HuH-7 (cell line): ENCODE measurements around the gene NUP98.
A peak's percentile ranks its signal among the peaks of the same experiment; 100 is the strongest.

Experiments
- DNase-seq: peaks from one replicate; pipeline ENCODE4 v3.0.0; 2011; ENCODE audit warnings: low spot score

Gene NUP98

DNA sequence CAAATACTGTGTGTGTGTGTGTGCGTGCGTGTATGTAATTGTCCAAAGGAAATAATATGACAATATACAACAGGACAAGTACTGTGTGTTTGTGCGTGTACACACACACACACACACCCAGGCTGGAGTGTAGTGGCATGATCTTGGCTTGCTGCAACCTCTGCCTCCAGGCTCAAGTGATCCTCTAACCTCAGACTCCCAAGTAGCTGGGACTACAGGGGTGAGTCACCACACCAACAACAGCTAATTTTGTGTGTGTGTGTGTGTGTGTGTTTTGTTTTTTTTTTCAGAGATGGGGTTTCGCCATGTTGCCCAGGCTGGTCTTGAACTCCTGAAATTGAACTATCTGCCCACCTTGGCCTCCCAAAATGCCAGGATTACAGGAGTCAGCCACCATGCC is 61.5 kb downstream of the NUP98 start:
- no peak for DNase-seq

DNA sequence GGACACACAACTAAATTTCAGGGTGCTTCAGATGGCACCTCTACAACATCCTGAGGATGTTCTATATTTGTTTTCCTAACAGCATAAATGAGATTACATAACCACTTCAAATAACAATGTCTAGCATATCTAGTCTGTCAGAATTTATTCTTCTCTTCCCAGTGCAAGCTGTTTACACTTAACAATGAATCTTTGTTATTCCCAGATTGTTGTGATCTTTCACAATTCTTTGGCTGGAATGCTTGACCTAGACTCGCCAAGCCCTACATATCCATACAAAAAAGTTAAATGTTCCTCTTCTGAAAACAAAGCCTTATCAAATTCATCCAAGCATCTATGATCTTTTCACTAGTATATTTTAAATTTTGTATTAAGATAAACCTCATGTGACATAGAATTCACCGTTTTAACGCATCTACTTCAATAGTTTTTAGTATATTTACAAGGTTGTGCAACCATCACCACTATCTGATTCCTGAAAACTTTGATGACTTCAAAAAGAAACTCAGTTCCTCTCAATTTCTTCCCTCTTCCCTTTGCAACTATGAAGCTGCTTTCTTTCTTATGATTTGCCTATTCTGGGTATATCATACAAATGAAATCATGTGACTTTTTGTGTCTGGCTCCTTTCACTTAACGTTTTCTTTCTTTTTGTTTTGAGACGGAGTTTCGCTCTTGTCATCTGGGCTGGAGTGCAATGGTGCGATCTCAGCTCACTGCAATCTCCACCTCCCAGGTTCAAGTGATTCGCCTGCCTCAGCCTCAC is 64.5 kb downstream of the NUP98 start:
- no peak for DNase-seq

DNA sequence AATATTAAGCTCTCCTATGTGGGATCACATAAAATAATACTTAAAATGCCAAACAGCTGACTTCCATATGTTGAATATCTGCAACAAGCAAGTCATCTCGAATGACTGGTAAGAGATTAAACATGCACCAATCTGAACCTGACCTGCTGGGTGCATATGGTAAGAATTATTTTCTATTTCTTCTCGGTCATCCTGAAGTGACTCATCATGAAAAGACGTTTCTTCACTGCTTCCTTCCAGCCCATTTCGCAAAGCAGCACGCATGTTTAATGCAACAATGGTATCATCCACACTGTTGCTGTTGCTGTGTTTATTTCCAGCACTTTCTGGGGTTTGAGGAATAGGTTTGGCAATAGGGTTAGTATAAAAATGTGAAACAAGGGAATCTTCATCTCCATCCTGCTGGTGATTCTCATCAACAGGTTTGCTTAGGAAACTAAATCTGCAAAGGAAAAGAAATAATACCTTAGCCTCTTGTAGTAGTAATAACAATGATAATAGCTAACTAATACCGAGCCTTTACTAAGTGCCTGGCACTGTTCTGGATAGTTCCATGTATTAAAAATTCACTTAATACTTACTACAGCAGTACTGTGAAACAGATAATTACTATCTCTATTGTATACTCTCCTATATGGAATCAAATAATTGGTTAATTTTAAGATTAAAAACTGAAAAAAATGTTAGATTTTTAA is 74.2 kb downstream of the NUP98 start:
- no peak for DNase-seq

DNA sequence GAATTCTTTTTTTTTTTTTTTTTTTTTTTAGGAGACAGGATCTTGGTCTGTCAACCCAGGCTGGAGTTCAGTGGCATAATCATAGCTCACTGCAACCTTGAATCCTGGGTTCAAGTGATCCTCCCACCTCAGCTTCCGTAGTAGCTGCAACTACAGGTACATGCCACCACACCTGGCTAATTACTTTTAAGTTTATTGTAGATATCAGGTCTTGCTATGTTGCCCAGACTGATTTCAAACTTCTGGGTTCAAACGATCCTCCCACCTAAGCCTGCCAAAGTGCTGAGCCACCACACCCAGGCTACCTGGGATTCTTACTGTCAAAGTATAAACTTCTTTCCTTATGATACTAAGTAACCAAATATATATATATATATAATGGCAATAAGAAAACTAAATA is 75.3 kb downstream of the NUP98 start:
- no peak for DNase-seq

DNA sequence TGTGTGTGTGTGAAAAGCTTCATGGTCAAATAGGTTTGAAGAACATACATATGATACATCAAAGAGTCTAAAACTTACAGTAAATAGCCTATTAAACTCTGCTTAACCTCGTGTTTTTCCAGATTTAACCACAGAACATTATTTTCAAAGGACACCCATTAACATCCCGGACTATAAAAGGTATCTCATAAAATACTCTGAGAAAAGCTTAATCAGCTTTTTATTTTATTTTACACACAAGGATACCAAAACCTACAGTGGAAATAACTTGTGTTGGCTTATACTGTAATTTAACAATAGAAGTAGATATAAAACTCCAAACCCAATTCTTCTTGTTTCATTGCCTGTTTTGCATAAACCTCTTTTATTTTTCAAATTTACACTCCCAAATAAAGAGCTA is 76.4 kb downstream of the NUP98 start:
- no peak for DNase-seq

DNA sequence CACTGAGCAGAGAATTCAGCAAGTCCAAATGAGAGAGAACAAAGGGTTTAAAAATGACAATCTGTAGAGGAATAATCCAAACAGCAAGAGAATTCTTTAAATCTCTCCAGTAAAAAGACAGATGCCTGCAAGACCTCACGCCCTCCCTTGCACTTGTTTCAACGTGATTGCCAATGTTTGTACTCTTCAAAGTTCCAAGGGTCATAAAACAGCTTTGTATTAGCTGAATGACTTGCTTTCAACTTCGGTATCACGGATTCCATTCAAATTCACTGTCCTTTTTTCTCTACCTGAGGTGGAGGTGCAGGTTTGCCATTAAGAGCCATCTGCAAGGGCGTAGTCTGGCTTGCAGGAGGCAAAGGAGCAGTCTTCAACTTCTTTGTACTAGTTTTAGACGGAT is 85.1 kb downstream of the NUP98 start:
- DNase-seq, result peak; percentile 20

DNA sequence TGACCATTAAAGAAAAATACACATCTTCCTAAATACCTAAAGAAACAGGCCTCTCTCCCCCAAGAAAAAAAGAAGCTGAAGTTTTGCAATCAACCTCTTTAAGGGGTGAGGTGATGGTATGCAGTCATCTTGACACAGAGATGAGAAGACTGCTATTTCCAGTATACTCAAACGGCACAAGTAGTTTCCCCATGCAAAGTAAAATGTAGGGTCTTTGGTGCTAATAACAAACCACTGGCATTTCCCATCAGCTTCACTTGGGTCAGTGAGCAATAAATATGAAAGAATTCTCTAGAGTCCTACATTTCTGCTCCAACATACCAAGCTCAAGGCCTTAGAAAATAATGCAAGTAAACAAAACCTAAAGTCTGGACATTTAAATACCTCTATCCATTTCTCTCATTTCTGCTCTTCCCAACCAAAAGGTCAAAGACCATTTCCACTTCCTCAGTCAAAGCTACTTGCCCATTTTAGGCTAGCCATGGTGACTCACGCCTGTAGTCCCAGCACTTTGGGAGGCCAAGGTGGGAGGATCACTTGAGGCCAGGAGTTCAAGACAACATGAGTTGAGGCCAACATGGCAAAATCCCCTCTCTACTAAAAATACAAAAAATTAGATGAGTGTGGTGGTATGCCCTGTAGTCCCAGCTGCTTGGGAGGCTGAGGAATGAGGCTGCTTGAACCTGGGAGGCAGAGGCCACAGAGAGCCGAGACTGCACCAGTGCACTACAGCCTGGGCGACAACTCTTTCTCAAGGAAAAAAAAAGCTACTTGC is 86.7 kb downstream of the NUP98 start:
- no peak for DNase-seq

DNA sequence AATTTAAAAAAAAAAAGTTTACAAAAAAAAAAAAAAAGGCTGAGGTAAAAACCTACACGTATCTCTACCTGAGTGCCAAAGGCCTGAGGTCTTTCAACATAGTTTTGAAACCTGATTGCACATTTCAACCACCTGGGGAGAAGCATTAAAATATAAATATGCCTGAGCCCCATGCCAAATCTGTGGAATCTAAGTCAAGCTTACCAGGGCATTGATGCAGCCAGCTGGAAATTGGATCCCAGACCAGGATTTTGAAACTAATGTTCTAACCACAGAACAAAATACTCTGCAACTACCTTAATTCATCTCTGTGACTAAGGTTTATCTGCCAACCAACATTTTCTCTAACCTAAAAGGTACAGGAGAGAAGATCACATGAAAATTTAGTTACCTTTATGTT is 87.4 kb downstream of the NUP98 start:
- DNase-seq, result no peak

DNA sequence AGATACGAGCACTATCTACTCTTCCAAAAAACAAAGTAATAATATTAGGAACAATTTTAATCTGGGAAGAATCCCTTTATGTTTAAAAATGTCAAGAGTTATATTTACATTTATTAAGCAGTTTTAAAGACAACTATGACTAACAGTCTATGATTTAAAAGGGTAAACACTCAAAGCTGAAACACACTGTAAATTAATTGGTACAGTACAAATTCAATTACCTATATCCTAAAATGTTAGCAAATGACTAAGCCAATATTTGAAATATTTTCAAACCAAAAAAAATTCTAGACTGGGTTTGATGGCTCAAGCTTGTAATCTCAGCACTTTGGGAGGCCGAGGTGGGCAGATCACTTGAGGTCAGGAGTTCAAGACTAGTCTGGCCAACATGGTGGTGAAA is 90.2 kb downstream of the NUP98 start:
- no peak for DNase-seq

DNA sequence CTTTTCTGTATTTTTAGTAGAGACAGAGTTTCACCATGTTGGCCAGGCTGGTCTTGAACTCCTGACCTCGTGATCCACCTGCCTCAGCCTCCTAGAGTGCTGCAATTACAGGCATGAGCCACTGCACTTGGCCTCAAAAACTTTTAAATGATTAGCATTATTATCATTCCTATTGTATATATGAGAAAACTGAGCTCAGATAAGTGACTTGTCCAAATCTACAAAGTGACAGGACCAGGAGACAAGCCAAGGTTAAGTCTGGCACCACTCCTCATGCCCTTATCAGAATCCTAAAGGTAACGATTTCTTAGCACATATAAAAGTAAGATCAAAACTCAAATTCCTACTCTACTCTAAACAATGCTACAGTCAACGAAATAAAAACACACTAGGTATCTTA is 94.0 kb downstream of the NUP98 start:
- no peak for DNase-seq

DNA sequence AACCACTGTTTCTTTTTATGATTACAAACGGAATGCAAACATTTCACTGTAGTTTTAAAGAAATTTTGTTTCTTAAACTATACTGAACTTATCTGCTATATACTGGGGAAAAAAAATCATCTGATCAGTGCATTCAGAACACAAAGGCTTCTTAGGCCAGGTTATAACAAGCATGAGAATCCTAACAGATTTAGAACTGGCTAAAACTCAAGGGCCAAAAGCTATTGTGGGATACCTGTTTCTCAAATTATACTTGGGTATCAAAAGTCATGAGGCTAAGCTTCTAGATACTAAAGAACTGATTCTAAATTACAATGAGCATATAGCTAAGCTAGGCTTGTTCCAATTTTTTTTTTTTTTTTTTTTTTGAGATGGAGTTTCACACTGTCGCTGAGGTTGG is 96.4 kb downstream of the NUP98 start:
- DNase-seq, result no peak

DNA sequence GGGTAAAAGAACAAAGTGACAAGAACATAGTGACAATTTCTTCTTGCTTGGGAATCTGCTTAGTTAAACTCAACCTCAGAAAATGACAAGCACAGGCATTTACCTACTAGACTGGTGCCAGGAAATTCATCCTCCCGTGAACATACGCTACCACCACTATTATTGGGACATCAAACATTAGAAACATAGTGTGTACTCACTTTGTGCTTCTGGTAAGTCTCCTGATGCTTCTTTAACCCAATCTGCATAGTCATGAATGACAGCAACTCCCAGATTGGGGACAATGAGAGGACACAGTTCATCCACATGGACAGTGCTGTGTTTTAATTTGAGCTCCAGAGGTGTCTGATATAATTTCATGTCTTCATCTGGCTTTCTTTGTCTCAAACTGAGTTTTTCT is 96.9 kb downstream of the NUP98 start:
- DNase-seq, result no peak

DNA sequence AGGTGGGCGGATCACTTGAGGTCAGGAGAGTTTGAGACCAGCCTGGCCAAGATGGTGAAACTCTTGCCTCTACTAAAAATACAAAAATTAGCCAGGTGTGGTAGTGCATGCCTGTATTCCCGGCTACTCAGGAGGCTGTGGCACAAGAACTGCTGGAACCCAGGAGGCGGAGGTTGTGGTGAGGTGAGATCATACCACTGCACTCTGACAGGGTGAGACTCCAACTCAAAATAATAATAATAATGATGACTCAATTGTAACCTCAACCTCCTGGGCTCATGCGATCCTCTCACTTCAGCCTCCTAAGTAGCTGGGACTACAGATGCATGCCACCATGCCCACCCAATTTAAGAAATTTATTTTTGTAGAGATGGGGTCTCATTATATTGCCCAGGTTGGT is 110.6 kb downstream of the NUP98 start:
- no peak for DNase-seq

DNA sequence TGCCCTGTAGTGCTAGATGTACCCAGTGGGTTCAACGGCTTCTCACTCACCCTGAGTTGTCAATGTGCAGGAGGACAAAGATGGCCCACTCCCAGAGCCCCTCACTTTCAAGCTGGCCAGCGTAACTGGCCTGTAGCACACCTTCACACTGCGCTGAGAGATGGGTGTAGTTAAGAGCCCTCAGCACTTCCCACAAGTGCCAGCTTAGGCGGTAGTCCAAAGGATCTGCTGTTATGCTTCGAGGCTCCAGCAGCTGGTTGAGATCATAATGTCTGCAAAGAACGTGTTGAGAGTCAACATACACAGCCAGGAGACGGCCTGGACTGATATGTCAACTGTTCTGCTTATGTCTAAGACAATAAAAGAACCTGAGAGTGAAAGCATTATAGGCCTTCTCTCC is 111.4 kb downstream of the NUP98 start:
- DNase-seq, result no peak

DNA sequence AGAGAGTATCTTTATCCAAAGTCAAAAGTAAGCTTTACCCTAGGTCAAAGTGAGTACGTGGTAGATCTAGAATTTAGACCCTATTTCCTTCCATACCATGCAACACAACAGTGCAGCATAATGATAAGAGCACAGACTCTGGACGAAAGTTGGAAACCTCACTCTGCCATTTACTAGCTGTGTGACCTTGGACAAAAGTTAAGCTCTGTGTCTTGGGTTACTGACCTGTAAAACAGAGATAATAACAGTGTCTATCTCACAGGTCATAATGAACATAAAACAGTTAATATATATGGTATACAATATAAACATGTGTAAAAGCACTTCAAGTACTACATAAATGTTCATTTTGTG is 112.6 kb downstream of the NUP98 start:
- DNase-seq, result no peak

DNA sequence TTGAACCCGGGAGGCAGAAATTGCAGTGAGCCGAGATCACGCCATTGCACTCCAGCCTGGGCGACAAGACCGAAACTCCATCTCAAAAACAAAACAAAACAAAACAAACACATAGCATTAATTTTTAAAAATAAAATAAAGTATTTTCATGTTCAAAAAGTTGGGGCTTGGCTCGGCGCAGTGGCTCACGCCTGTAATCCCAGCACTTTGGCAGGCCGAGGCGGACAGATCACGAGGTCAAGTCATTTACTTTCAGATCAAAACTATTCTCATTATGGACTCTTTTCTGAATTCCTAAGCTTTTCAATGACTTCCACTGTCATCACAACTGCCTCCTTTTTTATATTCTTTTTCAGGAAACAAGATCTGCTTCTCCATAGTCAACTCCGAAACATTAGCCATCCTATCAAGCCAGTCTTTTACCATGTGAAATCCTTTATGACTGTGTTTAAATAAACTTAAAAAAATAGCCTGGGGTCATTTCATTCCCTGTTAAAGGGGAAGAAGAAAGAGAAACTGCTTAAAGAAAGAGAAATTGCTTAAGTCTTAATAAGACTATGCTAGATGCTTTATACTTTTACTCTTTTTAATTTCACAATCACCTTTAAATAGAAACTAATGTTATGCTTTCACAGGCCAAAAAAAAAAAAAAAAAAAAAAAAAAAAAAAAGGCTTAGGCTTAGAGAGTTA is 113.1 kb downstream of the NUP98 start:
- DNase-seq, result no peak

DNA sequence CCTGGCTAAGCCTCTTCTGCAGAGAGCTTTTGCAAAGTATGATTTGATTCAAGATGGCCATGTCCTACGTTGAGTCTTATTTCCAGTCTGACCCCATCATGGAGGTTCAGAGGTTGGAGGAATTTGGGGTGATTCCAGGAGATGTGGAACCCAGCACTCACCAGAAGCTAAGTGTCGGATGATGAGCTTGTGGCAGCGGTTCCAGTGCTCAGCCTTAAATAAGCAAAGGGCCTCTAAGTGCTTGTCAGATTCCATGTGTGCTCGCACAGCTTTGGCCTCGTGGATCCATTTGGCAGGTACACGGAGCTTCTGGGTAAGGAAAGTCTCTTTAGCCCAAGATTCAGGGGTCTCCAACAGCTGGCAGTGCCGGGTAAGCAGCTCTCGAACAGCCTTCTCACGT is 114.3 kb downstream of the NUP98 start:
- DNase-seq, result no peak

DNA sequence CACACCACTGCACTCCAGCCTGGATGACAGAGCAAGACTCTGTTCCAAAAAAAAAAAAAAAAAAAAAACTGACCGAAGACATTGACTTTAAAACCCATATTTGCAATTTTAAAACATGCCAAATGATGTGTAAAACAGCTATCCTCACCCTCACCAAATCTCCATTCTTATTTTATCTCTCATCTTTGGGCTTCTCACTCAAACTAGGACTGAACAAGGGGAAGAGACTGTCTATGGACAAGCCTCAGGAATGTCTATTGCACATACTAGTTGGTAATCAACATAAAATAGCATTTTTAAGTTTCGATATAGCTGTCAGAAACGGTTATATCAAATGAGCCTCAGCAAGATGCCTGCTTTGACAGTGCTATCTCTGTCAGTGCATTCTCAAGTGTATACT is 118.3 kb downstream of the NUP98 start:
- no peak for DNase-seq

DNA sequence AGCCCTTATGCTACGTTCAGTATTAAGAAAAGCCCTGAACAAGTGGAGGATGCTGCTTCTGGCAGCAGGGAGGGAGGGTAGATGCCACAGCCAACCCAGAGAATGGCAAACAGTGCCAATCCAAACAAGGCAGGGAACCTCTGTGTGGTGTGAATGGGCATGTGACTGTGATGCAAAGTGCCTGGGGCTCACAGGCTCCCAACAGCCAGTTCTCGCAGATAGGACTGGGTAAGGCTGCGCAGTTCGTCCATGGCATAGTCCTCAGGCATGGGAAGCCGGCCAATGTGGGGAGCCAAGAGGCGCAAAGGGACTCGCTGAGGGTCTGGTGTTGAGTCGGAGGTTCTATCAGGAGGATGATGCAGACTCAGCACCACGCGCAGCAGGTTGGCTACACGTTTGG is 121.4 kb downstream of the NUP98 start:
- no peak for DNase-seq

DNA sequence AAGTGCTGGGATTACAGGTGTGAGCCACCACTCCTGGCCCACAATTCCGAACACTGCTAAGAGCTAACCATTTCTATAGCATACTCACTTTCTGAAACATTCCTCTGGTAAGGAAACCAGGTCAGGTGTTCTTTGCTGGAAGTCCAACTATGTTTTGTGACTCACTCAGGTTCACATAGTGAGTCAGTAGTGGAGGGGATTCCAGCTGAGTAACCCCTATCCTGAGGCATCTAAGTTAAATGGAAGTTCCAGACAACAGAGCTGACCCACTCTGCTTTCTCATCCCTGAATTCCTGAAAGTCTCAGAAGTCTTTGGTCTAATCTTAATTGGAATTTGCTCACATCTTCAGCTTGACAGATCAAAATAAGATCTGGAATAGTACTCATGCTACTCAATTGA is 123.2 kb downstream of the NUP98 start:
- no peak for DNase-seq

DNA sequence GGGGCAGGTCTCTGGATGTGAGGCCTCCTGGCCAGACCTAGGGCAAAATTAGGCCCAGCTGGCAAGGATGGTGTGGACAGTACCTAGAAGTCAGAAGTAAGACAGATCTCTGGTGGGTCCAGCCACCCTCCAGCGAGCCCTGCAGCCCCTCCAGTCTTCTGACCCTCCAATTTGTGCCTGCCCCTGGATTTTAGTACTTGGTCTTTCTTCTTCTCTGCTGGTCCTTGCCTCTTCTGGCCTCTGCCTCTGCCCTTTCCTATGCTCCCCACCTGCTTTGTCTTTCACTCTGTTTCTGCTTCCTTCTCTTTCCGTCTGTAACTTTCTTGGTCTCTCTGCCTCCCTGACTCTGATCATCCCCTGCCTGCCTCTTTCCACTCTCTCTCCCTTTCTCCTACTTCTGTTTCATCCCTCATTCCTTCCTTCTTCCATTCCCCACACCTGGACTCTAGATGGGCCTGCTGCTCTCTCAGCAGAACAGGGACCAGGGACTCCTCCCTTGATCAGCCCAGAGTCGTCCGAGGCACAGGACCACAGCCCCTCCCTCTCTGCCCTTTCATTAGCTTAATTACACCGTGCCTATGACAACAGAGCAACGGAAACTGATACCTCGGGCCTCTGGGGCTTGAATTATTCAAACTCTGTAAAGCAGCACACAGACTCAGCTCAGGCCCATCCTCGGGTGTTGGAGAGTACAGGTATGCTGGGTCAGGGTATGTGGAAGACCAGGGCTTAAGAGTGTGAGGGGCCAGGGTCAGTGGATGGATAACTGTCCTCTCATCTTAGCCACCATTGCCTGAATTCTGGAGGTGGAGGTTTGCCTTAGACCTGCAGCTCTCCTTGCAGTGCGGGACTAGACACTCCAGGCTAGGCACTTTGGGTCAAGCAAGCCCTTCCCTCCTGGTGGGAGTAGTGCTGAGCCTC is 125.8 kb downstream of the NUP98 start, which contains the start of gene CHRNA10:
CHRNA10 (minus strand) TSS at position 51 of the 921 bp plus-strand sequence. CDS start 72 bp downstream, outside the sequence.
- DNase-seq, result no peak
